ENCODE data around the gene FIGNL1.

The FIGNL1 gene

DNA sequence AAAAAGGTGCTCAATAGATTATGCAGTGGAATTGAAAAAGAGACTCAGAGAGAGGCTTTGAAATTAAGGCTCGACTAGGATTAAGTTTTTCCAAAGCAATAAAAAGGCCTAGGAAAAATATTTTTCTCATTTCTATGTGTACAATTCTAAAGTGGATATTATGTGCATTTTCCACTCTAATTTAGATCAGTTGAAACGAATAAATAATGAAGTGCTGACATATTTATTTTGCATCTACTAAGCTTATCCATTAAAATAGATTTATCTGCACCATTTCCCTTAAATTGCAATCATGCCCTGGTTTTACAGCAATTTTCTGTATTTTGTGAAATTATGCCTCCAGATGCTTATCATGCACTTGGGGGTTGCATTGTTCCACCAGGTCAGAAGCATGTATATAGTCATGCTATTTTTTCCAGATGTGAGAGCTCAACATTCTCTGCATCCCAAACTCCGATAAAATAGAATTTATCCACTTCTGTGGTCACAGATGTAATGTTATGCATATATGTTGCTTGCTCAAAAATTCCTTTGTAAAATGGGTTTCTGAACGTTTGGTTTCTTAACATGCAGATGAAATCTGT lies 18.3 kb downstream of the FIGNL1 start:
- in situ Hi-C loops (cut with HindIII; ENCODE audit: low pct_ligation_motif_present, low sequenced_read_pairs), result no loop called here
- Histone ChIP-seq H3K27ac (no peak overlapping the region), H3K4me3 (ENCODE audit: low read depth, low read length) (no peak overlapping the region), H3K36me3 (replicated peaks) (no peaks in the 10 kb centered on the region), H3K27me3 (replicated peaks) (no peaks in the 10 kb centered on the region)
- TF ChIP-seq, protein P1, sequence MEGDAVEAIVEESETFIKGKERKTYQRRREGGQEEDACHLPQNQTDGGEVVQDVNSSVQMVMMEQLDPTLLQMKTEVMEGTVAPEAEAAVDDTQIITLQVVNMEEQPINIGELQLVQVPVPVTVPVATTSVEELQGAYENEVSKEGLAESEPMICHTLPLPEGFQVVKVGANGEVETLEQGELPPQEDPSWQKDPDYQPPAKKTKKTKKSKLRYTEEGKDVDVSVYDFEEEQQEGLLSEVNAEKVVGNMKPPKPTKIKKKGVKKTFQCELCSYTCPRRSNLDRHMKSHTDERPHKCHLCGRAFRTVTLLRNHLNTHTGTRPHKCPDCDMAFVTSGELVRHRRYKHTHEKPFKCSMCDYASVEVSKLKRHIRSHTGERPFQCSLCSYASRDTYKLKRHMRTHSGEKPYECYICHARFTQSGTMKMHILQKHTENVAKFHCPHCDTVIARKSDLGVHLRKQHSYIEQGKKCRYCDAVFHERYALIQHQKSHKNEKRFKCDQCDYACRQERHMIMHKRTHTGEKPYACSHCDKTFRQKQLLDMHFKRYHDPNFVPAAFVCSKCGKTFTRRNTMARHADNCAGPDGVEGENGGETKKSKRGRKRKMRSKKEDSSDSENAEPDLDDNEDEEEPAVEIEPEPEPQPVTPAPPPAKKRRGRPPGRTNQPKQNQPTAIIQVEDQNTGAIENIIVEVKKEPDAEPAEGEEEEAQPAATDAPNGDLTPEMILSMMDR (IDR thresholded peaks at IDR 0.05; ENCODE audit: low read depth, low read length, missing control alignments), result no peak
- DNase-seq, result no peak

DNA sequence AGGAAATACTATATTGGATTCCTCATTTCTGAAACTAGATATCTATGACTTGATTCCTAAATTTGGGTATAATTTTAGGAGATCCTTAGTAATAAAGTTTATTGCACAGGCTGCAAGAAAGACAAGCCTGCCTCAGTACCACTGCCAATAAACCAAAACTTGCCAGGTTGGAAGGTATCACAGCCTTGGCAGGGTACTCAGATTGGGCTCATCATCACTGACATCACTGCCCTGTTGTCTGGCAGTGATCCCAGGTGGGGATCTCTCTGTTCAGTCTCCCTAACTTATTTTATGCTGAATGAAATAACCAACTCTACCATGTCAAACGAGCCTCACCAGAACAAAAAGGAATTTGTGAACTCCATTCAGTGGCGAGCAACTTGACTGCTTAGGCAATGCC lies 18.8 kb downstream of the FIGNL1 start:
- Histone ChIP-seq H3K4me3 (ENCODE audit: low read depth, low read length) (no peak overlapping the region), H3K27me3 (replicated peaks) (no peaks in the 10 kb centered on the region), H3K27ac (no peak overlapping the region), H3K36me3 (replicated peaks) (no peaks in the 10 kb centered on the region)
- in situ Hi-C loops (cut with HindIII; ENCODE audit: low pct_ligation_motif_present, low sequenced_read_pairs), result no loop called here
- TF ChIP-seq, protein P1 (IDR thresholded peaks at IDR 0.05; ENCODE audit: low read depth, low read length, missing control alignments), result no peak
- DNase-seq, result no peak

DNA sequence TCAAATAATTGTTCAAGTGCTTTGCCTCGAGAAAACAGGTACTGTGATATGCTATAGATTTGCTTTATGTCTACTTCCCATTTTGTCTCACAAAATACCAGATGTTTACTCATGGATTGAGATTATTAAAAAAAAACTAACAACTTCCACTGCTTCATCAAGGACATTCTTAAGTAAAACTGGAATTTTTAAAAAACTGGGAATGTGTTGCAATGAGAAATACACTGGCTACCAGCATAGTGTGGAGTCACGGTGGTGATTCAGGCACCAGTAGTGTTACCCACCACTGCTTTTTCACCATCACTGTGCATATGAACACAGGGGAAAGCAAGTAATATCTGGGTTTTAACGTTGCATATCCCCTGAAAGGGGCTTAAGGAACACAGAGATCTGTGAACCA lies 21.2 kb downstream of the FIGNL1 start:
- TF ChIP-seq, protein P1 (IDR thresholded peaks at IDR 0.05; ENCODE audit: low read depth, low read length, missing control alignments), result no peak
- in situ Hi-C loops (cut with HindIII; ENCODE audit: low pct_ligation_motif_present, low sequenced_read_pairs), result no loop called here

DNA sequence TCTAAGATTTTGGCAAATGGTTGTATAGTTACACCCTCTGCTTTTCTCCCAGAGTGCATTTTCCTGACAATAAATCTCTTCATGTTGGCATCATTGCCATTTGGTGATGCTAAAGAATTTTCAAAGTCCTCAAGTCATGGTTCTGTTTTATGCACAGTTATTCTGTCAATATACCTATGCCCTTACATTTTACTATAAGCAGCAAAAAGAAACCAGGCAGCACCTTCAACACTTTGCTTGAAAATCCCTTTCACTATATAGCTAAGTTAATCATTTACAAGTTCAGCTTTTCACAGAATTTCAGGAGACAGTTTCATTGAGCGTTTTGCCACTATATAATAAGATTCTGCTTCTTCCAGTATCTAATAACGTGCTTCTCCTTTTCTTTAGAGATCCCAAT lies 22.6 kb downstream of the FIGNL1 start:
- in situ Hi-C loops (cut with HindIII; ENCODE audit: low pct_ligation_motif_present, low sequenced_read_pairs), result no loop called here

More for the DNA sequence above, 21.2 kb downstream of the FIGNL1 start:
- no peaks in the 10 kb centered on the region for H3K36me3 ChIP-seq (replicated peaks)
- H3K4me3 ChIP-seq (ENCODE audit: low read depth, low read length), result no peak overlapping the region
- H3K27ac ChIP-seq, result no peak overlapping the region
- H3K27me3 ChIP-seq (replicated peaks), result no peaks in the 10 kb centered on the region
- DNase-seq, result no peak

DNA sequence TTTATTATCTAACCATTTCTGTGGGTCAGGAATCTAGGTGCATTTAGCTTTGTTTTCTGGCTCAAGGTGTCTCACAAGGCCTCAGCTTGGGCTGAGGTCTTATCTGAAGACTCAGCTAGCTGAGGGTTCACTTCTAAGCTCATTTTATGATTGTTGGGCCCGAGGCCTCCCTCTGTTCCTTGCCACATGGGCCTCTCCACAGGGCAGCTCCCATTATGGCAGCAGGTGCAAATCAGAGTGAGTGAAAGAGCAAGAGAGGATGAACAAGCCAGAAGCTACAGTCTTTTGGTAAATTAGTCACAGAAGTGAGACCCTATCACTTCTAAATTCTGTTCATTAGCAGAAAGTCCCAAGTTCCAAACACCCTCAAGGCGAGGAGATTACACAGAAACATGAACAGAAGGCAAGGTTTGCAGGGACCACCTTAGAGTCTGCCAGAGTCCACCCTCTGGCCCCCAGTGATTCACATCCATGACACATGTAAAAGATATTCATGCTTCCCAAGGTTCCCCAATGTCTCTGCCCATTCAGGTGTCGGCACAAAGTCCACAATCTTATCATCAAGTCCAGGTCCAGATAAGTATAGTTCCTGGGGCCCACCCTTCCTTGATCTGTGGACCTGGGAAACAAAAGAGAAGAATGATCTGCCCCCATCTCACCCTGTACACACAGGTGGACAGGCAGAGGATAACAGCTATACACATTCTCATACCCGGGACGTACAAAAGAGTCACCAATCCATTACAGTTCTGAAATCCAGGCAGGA lies 23.7 kb downstream of the FIGNL1 start:
- Histone ChIP-seq H3K27me3 (replicated peaks) (no peaks in the 10 kb centered on the region), H3K4me3 (ENCODE audit: low read depth, low read length) (no peak overlapping the region), H3K27ac (no peak overlapping the region), H3K36me3 (replicated peaks) (no peaks in the 10 kb centered on the region)
- TF ChIP-seq, protein P1 (IDR thresholded peaks at IDR 0.05; ENCODE audit: low read depth, low read length, missing control alignments), result no peak
- in situ Hi-C loops (cut with HindIII; ENCODE audit: low pct_ligation_motif_present, low sequenced_read_pairs), result no loop called here
- DNase-seq, result no peak

More for the DNA sequence above, 22.6 kb downstream of the FIGNL1 start:
- TF ChIP-seq, protein P1 (IDR thresholded peaks at IDR 0.05; ENCODE audit: low read depth, low read length, missing control alignments), result no peak
- H3K36me3 ChIP-seq (replicated peaks), result no peaks in the 10 kb centered on the region
- H3K4me3 ChIP-seq (ENCODE audit: low read depth, low read length), result no peak overlapping the region
- H3K27ac ChIP-seq, result no peak overlapping the region
- H3K27me3 ChIP-seq (replicated peaks), result no peaks in the 10 kb centered on the region
- DNase-seq, result no peak

Measured in brain microvascular endothelial cell (primary cell).